Subcutaneous abdominal adipose tissue (tissue), 5 donors: ENCODE results near the gene COL8A2.

Source experiments
- H3K27ac ChIP-seq: one replicate; pipeline ENCODE4 v1.7.0; 2013; ENCODE audit warnings: low read depth, mild to moderate bottlenecking, inconsistent platforms, low read length, moderate library complexity
- H3K27me3 ChIP-seq, 5 donors: one replicate each; pipeline ENCODE4 v1.7.0; 2013; ENCODE audit warnings: low read length in 5 of 5, inconsistent platforms in 1 of 5; ENCODE audit not compliant: control insufficient read depth in 5 of 5, insufficient read depth in 4 of 5
- H3K36me3 ChIP-seq, 5 donors: one replicate each; pipeline ENCODE4 v1.7.0; 2013; ENCODE audit warnings: low read length in 5 of 5; ENCODE audit not compliant: control insufficient read depth in 5 of 5, insufficient read depth in 5 of 5
- H3K4me1 ChIP-seq, 5 donors: one replicate each; pipeline ENCODE4 v1.7.0; 2013; ENCODE audit warnings: low read length in 5 of 5, mild to moderate bottlenecking in 3 of 5, moderate library complexity in 1 of 5; ENCODE audit not compliant: control insufficient read depth in 5 of 5, insufficient read depth in 5 of 5
- H3K4me3 ChIP-seq, 5 donors: one replicate each; pipeline ENCODE4 v1.7.0; 2013; ENCODE audit warnings: low read length in 5 of 5, low read depth in 1 of 5
- H3K9ac ChIP-seq, 5 donors: one replicate each; pipeline ENCODE4 v1.7.0; 2013; ENCODE audit warnings: low read length in 5 of 5, mild to moderate bottlenecking in 4 of 5, moderate library complexity in 3 of 5
- H3K9me3 ChIP-seq, 5 donors: one replicate each; pipeline ENCODE4 v1.7.0; 2013; ENCODE audit warnings: low read length in 5 of 5; ENCODE audit not compliant: control insufficient read depth in 5 of 5
- donor health status: healthy.
- donor health status: healthy.
- donor health status: healthy.
- donor health status: healthy.
- donor health status: healthy.

The COL8A2 gene

DNA sequence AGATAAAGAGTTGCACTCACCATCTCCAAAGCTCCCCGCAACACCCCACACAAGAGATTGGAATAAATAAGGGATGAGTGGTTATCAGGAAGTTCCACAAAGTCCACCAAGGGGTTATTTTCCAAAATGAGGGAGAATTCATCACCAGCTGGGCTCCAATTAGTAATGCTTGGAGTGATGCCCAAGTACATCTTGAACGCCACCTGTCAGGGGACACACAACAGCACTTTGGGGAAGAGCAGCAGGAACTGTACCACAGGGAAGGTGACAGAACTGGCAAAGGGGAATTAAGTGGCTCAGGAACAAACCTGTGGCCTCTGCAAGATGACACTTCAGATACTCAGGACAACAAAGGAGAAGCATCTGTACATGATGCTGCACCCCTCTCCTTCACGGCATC is 12.8 kb upstream of the COL8A2 start:
- peak overlapping the region; percentile 31 for H3K27ac ChIP-seq
- H3K9ac ChIP-seq, result no peak overlapping the region
- H3K27me3 ChIP-seq, result no peaks in the 10 kb centered on the region
- H3K4me3 ChIP-seq, result no peak overlapping the region
- peaks cover 6 to 38% (median 34%) of the 10 kb centered on the region in 5 donors for H3K36me3 ChIP-seq
- no peaks in the 10 kb centered on the region for H3K9me3 ChIP-seq
- peaks cover 5 to 35% (median 19%) of the 10 kb centered on the region in 5 donors for H3K4me1 ChIP-seq

- H3K4me3 ChIP-seq, result no peak overlapping the region
- H3K27me3 ChIP-seq, result no peaks in the 10 kb centered on the region
- peak overlapping the region in 2 of 5 donors; percentile 43 to 44 for H3K9ac ChIP-seq
- H3K9me3 ChIP-seq, result no peaks in the 10 kb centered on the region
- peaks cover 4 to 31% (median 17%) of the 10 kb centered on the region in 5 donors for H3K4me1 ChIP-seq
- peaks cover 6 to 38% (median 34%) of the 10 kb centered on the region in 5 donors for H3K36me3 ChIP-seq
- H3K27ac ChIP-seq, result peak overlapping the region; percentile 31
These were observed 12.2 kb upstream of the COL8A2 start for GRCh38 chr1:36137226-36137625.

- H3K27ac ChIP-seq, result peak overlapping the region; percentile 65
- no peaks in the 10 kb centered on the region for H3K27me3 ChIP-seq
- peak overlapping the region in 1 of 5 donors; percentile 44 for H3K9ac ChIP-seq
- H3K4me3 ChIP-seq, result no peak overlapping the region
- peaks cover 2 to 29% (median 15%) of the 10 kb centered on the region in 5 donors for H3K4me1 ChIP-seq
- peaks cover 6 to 38% (median 34%) of the 10 kb centered on the region in 5 donors for H3K36me3 ChIP-seq
- H3K9me3 ChIP-seq, result no peaks in the 10 kb centered on the region
These were observed 11.5 kb upstream of the COL8A2 start for GRCh38 chr1:36136535-36136934.

DNA sequence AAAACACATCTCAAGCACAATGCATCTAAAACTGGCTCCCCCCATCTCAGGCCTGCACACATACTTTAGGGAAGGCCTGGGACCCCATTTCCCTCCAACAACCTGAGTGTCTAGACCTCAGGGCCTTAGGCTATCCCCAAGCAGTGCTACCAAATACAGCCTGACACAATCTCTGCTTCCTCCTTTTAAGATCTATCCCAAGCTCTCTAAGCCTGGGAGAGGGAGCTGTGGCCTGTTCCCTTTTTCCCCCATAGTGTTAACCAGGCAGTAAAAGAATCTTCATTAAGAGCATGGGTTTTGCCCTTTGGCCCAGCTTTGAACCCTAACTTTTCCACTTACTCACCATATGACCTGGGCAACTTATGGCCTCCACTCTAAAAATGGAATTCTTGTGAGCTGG is 10.8 kb upstream of the COL8A2 start:
- Histone ChIP-seq H3K27ac (peak overlapping the region; percentile 65), H3K4me3 (no peak overlapping the region), H3K27me3 (no peaks in the 10 kb centered on the region), H3K36me3 (peaks cover 6 to 38% (median 34%) of the 10 kb centered on the region in 5 donors), H3K4me1 (peaks cover 2 to 29% (median 15%) of the 10 kb centered on the region in 5 donors), H3K9ac (peak overlapping the region in 2 of 5 donors; percentile 12 to 30), H3K9me3 (no peaks in the 10 kb centered on the region)

DNA sequence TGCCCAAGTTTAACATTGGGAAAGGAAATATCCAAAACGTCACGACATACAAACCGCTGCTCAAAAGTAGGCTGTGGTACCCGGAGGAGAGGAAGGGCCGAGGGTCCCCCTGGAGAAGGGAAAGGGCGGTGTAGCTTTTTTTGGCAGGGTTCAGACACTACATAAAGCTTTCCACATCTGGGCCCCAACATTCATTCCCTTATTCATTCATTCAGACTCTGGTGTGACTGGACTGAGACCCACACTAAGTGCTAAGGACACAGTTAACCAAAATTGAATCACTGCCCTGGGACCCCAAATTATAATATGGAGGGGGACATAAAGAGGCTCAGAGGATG is 10.3 kb upstream of the COL8A2 start:
- Histone ChIP-seq H3K27me3 (no peaks in the 10 kb centered on the region), H3K4me3 (no peak overlapping the region), H3K9me3 (no peaks in the 10 kb centered on the region), H3K9ac (peak overlapping the region in 1 of 5 donors; percentile 12), H3K27ac (peak overlapping the region; percentile 65), H3K36me3 (peaks cover 6 to 38% (median 34%) of the 10 kb centered on the region in 5 donors), H3K4me1 (peaks cover 2 to 25% (median 13%) of the 10 kb centered on the region in 5 donors)

- Histone ChIP-seq H3K36me3 (peaks cover 4 to 33% (median 30%) of the 10 kb centered on the region in 5 donors), H3K4me3 (no peak overlapping the region), H3K27ac (peak overlapping the region; percentile 65), H3K27me3 (no peaks in the 10 kb centered on the region), H3K9me3 (no peaks in the 10 kb centered on the region), H3K4me1 (peaks cover 2 to 20% (median 13%) of the 10 kb centered on the region in 5 donors), H3K9ac (peak overlapping the region in 1 of 5 donors; percentile 35)
These were observed 9.7 kb upstream of the COL8A2 start for GRCh38 chr1:36134505-36135329.

DNA sequence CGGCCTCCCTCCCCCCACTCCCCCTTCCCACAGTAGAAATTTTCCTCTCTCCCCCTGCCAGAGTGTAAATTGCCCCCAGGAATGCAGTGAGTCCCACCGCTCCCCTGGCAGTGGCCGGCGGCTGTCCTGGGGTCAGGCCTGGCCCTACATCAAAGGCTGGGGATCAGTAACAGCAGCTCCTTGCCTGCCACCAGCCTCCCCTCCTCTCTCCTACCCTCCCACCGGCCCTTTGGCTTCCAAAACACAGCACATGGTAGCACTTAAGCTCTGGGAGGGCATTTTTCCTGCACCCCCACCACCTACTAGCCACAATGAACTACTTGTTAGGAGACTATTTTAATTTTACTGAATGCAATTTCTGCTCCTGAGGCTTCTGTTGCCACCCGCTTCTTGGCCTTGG is 9.0 kb upstream of the COL8A2 start:
- Histone ChIP-seq H3K9ac (peak overlapping the region in 1 of 5 donors; percentile 35), H3K9me3 (no peaks in the 10 kb centered on the region), H3K4me1 (peaks cover 2 to 20% (median 13%) of the 10 kb centered on the region in 5 donors), H3K27ac (no peak overlapping the region), H3K4me3 (no peak overlapping the region), H3K36me3 (peaks cover 0 to 28% (median 26%) of the 10 kb centered on the region in 5 donors), H3K27me3 (no peaks in the 10 kb centered on the region)

GRCh38 chr1:36133484-36133883 is 8.5 kb upstream of the COL8A2 start:
- peaks cover 2 to 20% (median 13%) of the 10 kb centered on the region in 5 donors for H3K4me1 ChIP-seq
- H3K9ac ChIP-seq, result no peak overlapping the region
- H3K27ac ChIP-seq, result no peak overlapping the region
- no peak overlapping the region for H3K4me3 ChIP-seq
- no peaks in the 10 kb centered on the region for H3K27me3 ChIP-seq
- H3K9me3 ChIP-seq, result no peaks in the 10 kb centered on the region
- H3K36me3 ChIP-seq, result peaks cover 0 to 27% (median 23%) of the 10 kb centered on the region in 5 donors

DNA sequence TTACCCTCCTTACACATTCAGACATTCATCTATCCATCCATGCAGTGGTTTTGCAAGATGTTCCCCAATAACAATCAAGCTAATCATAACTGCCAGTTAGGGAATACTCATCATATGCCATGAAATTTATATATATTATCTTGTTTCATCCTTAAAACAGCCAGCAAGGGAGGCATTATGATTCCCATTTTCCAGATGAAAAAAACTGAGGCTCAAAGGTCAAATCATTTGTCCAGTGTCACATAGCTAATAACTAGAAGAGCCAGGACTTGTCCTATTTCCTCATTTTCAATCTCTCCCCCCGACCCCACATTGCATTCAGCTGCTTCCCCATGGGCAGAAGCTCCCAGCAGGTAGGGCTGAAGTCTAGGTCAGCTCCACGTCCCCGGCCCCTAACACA is 7.0 kb upstream of the COL8A2 start:
- no peaks in the 10 kb centered on the region for H3K9me3 ChIP-seq
- no peak overlapping the region for H3K27ac ChIP-seq
- H3K36me3 ChIP-seq, result peaks cover 0 to 12% (median 9%) of the 10 kb centered on the region in 5 donors

DNA sequence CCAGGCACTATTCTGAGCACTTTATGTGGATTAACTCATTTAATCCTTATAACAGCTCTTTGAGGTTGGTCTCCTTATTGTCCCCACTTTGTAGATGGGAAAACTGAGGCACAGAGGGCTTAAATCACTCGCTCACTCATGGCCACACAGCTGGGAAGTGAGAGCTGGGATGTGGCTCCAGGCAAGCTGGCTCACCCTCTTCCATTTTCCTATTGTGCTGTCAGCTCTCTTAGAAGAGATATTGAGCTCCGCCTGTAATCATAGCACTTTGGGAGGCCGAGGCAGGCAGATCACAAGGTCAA is 3.8 kb upstream of the COL8A2 start:
- Histone ChIP-seq H3K36me3 (no peaks in the 10 kb centered on the region), H3K27ac (no peak overlapping the region), H3K4me1 (peaks cover 0 to 21% (median 10%) of the 10 kb centered on the region in 5 donors), H3K27me3 (peaks cover 3 to 20% (median 7%) of the 10 kb centered on the region in 5 donors), H3K9me3 (no peaks in the 10 kb centered on the region), H3K9ac (peak overlapping the region in 1 of 5 donors; percentile 10), H3K4me3 (no peak overlapping the region)

More for the DNA sequence above, 7.0 kb upstream of the COL8A2 start:
- Histone ChIP-seq H3K9ac (no peak overlapping the region), H3K4me1 (peaks cover 2 to 20% (median 13%) of the 10 kb centered on the region in 5 donors), H3K4me3 (no peak overlapping the region), H3K27me3 (no peaks in the 10 kb centered on the region)
